PC-9 (cell line): Measurements from ENCODE around the gene TCF4. TPM values are rescaled to one million over a fixed set of nuclear protein-coding genes. Genes with fewer than 3 reads are reported as not detected.

Experiments used
- BruUV-seq: library from RNA; stranded (reverse); fragments of 400-500 nt; replicated peaks from 2 replicates; lab custom pipeline; 2021; lab: Mats Ljungman, UMichigan
- CTCF ChIA-PET: fragments of 300-600 bp; sonication (Branson Sonifier 250); formaldehyde crosslinking; loops from one replicate; lab custom pipeline; 2022; ENCODE audit warnings: antibody characterized with exemption; lab: Charles Lee
- POLR2A ChIA-PET: fragments of 300-600 bp; sonication (Branson Sonifier 250); formaldehyde crosslinking; loops from one replicate; lab custom pipeline; 2022; ENCODE audit warnings: antibody characterized with exemption; ENCODE audit not compliant: unreplicated experiment; lab: Charles Lee
- DNase-seq, 2 experiments: peaks; one replicate each; pipeline versions ENCODE4 v3.0.0 to v3.0.0-alpha.2; 2015 to 2022; ENCODE audit warnings: mixed read lengths in 1 of 2
- H2AFZ ChIP-seq: fragments of 200-600 bp; sonication (generic); 2 replicates; pipeline ENCODE4 v1.8.1; 2017; ENCODE audit warnings: antibody characterized with exemption
- H3F3A ChIP-seq: fragments of 200-600 bp; sonication (generic); 2 replicates; pipeline ENCODE4 v1.8.1; 2017; ENCODE audit warnings: antibody characterized with exemption, mild to moderate bottlenecking, low read depth; ENCODE audit not compliant: insufficient read depth
- H3K27ac ChIP-seq: fragments of 200-600 bp; sonication (generic); 2 replicates; pipeline ENCODE4 v1.6.1; 2016; ENCODE audit warnings: mixed run types
- H3K27me3 ChIP-seq: fragments of 200-600 bp; sonication (generic); 2 replicates; pipeline ENCODE4 v1.6.1; 2016; ENCODE audit warnings: low read depth, mixed run types; ENCODE audit not compliant: insufficient read depth
- H3K36me3 ChIP-seq: fragments of 200-600 bp; sonication (generic); 2 replicates; pipeline ENCODE4 v1.6.1; 2016; ENCODE audit warnings: low read depth, mixed run types
- H3K4me1 ChIP-seq: fragments of 200-600 bp; sonication (generic); replicated peaks from 2 replicates; pipeline ENCODE4 v1.6.1; 2016; ENCODE audit warnings: mixed run types; ENCODE audit not compliant: insufficient read depth
- H3K4me2 ChIP-seq: fragments of 200-600 bp; sonication (generic); 2 replicates; pipeline ENCODE4 v1.6.1; 2017; ENCODE audit warnings: mixed run types
- H3K4me3 ChIP-seq: fragments of 200-600 bp; sonication (generic); 2 replicates; pipeline ENCODE4 v1.6.1; 2016; ENCODE audit warnings: mixed run types
- H3K79me2 ChIP-seq: fragments of 200-600 bp; sonication (generic); 2 replicates; pipeline ENCODE4 v1.6.1; 2017; ENCODE audit warnings: low read depth, mixed run types
- H3K9me2 ChIP-seq: fragments of 200-600 bp; sonication (generic); 2 replicates; pipeline ENCODE4 v1.8.1; 2017; ENCODE audit warnings: mild to moderate bottlenecking; ENCODE audit not compliant: insufficient read depth
- H3K9me3 ChIP-seq: fragments of 200-600 bp; sonication (generic); 2 replicates; pipeline ENCODE4 v1.8.1; 2016; ENCODE audit warnings: low read depth; ENCODE audit not compliant: insufficient read depth
- H4K20me1 ChIP-seq: fragments of 200-600 bp; sonication (generic); 2 replicates; pipeline ENCODE4 v1.8.1; 2017; ENCODE audit not compliant: insufficient read depth
- EZH2 ChIP-seq: fragments of 200-600 bp; sonication (generic); IDR thresholded peaks from 2 replicates; pipeline ENCODE4 v1.8.0; 2017; ENCODE audit warnings: antibody characterized with exemption, low read depth
- intact Hi-C: fragments of 100-400 bp; cut with micrococcal nuclease; formaldehyde crosslinking; loops from one replicate; pipeline ENCODE4 v1.10.0; 2022; ENCODE audit not compliant: unreplicated experiment
- total RNA-seq: library from RNA; stranded (reverse); gene quantifications from 2 replicates; pipeline ENCODE4 v1.2.3, GENCODE V29; 2021
- TF ChIP-seq, protein P1 (sequence below): fragments of 200-600 bp; sonication (generic); conservative IDR thresholded peaks from 2 replicates; pipeline ENCODE4 v1.6.1; 2017; ENCODE audit warnings: mixed run types, antibody characterized with exemption, mild to moderate bottlenecking, moderate library complexity

TCF4 gene
- total RNA-seq, 1 experiment from 2014 or later = 0.74 TPM

DNA sequence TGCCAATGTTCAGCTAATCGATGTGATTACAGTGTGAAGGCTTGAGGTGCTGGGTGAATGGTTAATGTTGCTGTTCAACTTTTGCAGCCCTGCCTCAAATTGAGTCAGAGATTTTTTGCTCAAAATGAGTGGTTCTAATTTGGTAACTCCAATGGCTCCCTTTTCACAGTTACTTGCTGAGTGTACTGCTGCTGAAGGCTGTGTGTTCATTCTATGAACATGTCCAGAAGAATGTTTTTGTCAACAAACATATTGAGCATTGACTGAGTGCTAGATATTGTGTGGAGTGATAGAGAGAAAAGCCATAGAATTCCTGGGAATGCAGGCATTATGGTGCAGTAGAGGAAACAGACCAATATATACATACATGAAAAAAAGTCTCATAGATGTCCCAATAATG, 39.0 kb upstream of the TCF4 start:
- Histone ChIP-seq H4K20me1 (no peaks in the 10 kb centered on the region), H3K27ac (no peak overlapping the region), H3K27me3 (no peaks in the 10 kb centered on the region), H3K4me3 (no peak overlapping the region), H3K4me1 (no peaks in the 10 kb centered on the region), H2AFZ (no peak overlapping the region), H3K9me2 (no peaks in the 10 kb centered on the region), H3K79me2 (no peaks in the 10 kb centered on the region), H3K36me3 (no peaks in the 10 kb centered on the region), H3K9me3 (no peaks in the 10 kb centered on the region), H3K4me2 (no peak overlapping the region), H3F3A (no peaks in the 10 kb centered on the region)
- CTCF ChIA-PET = no interaction called here
- intact Hi-C loops = no loop called here
- BruUV-seq = no TSS peak
- DNase-seq = no peak
- TF ChIP-seq EZH2 = no peak
- TF ChIP-seq, protein P1, sequence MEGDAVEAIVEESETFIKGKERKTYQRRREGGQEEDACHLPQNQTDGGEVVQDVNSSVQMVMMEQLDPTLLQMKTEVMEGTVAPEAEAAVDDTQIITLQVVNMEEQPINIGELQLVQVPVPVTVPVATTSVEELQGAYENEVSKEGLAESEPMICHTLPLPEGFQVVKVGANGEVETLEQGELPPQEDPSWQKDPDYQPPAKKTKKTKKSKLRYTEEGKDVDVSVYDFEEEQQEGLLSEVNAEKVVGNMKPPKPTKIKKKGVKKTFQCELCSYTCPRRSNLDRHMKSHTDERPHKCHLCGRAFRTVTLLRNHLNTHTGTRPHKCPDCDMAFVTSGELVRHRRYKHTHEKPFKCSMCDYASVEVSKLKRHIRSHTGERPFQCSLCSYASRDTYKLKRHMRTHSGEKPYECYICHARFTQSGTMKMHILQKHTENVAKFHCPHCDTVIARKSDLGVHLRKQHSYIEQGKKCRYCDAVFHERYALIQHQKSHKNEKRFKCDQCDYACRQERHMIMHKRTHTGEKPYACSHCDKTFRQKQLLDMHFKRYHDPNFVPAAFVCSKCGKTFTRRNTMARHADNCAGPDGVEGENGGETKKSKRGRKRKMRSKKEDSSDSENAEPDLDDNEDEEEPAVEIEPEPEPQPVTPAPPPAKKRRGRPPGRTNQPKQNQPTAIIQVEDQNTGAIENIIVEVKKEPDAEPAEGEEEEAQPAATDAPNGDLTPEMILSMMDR = no peak
- POLR2A ChIA-PET = interaction anchor here (0.6 kb wide), 1 partner anchor 19 kb away, joined by 28 read pairs; no protein-coding TSS in a partner anchor

DNA sequence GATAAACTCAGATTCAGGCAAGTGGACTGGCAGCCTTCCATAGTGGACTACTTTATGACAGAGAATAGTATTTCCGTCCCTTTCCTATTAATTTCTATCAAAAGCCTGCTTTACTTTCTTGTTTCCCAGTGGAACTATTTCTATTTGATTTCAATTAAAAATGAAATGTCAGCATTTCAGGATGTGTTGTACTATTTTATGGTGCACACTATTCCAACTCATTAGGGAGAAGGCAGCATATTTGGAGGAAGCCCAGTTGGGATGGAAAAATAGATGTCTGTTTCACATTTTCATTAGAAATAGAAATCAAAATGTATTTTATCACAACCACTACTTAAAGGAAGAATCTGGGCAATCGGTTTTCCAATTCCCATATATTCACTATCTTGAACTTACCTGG, 37.9 kb upstream of the TCF4 start:
- Histone ChIP-seq H3K4me3 (no peak overlapping the region), H3K9me3 (no peaks in the 10 kb centered on the region), H3K36me3 (no peaks in the 10 kb centered on the region), H3K79me2 (no peaks in the 10 kb centered on the region), H3K9me2 (no peaks in the 10 kb centered on the region), H3K27me3 (no peaks in the 10 kb centered on the region), H3F3A (no peaks in the 10 kb centered on the region), H2AFZ (no peak overlapping the region), H3K27ac (no peak overlapping the region), H3K4me1 (no peaks in the 10 kb centered on the region), H3K4me2 (no peak overlapping the region), H4K20me1 (no peaks in the 10 kb centered on the region)
- no peak for DNase-seq
- TF ChIP-seq EZH2 = no peak
- TF ChIP-seq, protein P1 = no peak
- CTCF ChIA-PET = no interaction called here
- no TSS peak for BruUV-seq
- intact Hi-C loops = no loop called here
- POLR2A ChIA-PET = no interaction called here

DNA sequence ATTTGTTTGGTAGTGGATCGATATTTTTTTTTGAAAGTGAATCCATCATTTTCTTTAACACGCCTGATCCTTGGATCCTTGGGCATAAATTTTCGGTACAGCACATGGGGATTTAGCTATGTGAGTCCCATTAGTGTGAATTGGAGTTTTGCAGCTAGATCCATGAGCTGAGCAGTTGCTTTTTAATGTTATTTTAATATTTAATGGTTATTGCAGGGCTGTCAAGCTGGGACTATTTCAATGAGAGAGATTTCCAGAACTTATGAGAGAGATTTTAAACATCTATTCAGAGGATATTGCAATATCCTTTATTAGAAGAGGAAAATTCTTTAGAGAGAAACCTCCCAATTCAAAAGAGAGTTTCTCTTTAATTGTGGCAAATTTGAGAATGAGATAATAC, 35.6 kb upstream of the TCF4 start:
- TF ChIP-seq, protein P1 = no peak
- no peak for TF ChIP-seq EZH2
- no peaks in the 10 kb centered on the region for H3K9me2 ChIP-seq
- H4K20me1 ChIP-seq = no peaks in the 10 kb centered on the region
- no TSS peak for BruUV-seq
- no peak overlapping the region for H2AFZ ChIP-seq
- CTCF ChIA-PET = no interaction called here
- no peak overlapping the region for H3K4me3 ChIP-seq
- no peaks in the 10 kb centered on the region for H3F3A ChIP-seq
- H3K27me3 ChIP-seq = no peaks in the 10 kb centered on the region
- H3K27ac ChIP-seq = no peak overlapping the region
- intact Hi-C loops = no loop called here
- POLR2A ChIA-PET = no interaction called here
- H3K4me2 ChIP-seq = no peak overlapping the region
- no peaks in the 10 kb centered on the region for H3K4me1 ChIP-seq
- no peak for DNase-seq
- H3K36me3 ChIP-seq = no peaks in the 10 kb centered on the region
- no peaks in the 10 kb centered on the region for H3K79me2 ChIP-seq
- no peaks in the 10 kb centered on the region for H3K9me3 ChIP-seq
